Posterior cingulate gyrus (tissue), 11 donors: ENCODE data around the gene KNOP1.

Source experiments
- DNase-seq, 10 donors: peaks; one replicate each; pipeline versions ENCODE4 v3.0.0 to v3.0.0-alpha.2; 2020 to 2021; ENCODE audit warnings: mixed read lengths in 3 of 10
- intact Hi-C: fragments of 100-400 bp; cut with DNase I; formaldehyde crosslinking; loops from one replicate; pipeline ENCODE4 v1.15.1; 2023

Gene KNOP1

GRCh38 chr16:19710191-19710908 is 7.7 kb downstream of the KNOP1 start:
- intact Hi-C loops: no loop called here
- DNase-seq: no peak

GRCh38 chr16:19709381-19710136 is 8.5 kb downstream of the KNOP1 start:
- intact Hi-C loops: no loop called here
- DNase-seq: no peak

GRCh38 chr16:19708296-19709205 is 9.5 kb downstream of the KNOP1 start:
- DNase-seq: no peak
- intact Hi-C loops: no loop called here

GRCh38 chr16:19707569-19708295 is 10.3 kb downstream of the KNOP1 start:
- no peak for DNase-seq
- intact Hi-C loops: no loop called here

GRCh38 chr16:19706846-19707245 is 11.2 kb downstream of the KNOP1 start:
- intact Hi-C loops: no loop called here
- peak in 1 of 10 donors; percentile 86 for DNase-seq

GRCh38 chr16:19705843-19706242 is 12.2 kb downstream of the KNOP1 start:
- intact Hi-C loops: no loop called here
- no peak for DNase-seq

GRCh38 chr16:19705146-19705501 is 12.9 kb downstream of the KNOP1 start:
- intact Hi-C loops: no loop called here

GRCh38 chr16:19704321-19705145 is 13.5 kb downstream of the KNOP1 start:
- intact Hi-C loops: no loop called here
- DNase-seq: peak in 1 of 10 donors; percentile 14

More at GRCh38 chr16:19705146-19705501, 12.9 kb downstream of the KNOP1 start:
- peak in 2 of 10 donors; percentile 7 to 38 for DNase-seq

- peak in 1 of 10 donors; percentile 27 for DNase-seq
- intact Hi-C loops: no loop called here
These were observed 14.7 kb downstream of the KNOP1 start for GRCh38 chr16:19703172-19703889.

- DNase-seq: no peak
- intact Hi-C loops: no loop called here
These were observed 16.9 kb downstream of the KNOP1 start for GRCh38 chr16:19701091-19701490.

- peak in 2 of 10 donors; percentile 70 for DNase-seq
- intact Hi-C loops: no loop called here
These were observed 17.7 kb downstream of the KNOP1 start for GRCh38 chr16:19700319-19700781.

- intact Hi-C loops: no loop called here
- no peak for DNase-seq
These were observed 18.6 kb downstream of the KNOP1 start for GRCh38 chr16:19699472-19699871.

- intact Hi-C loops: no loop called here
- DNase-seq: peak in 2 of 10 donors; percentile 12 to 44
These were observed 19.3 kb downstream of the KNOP1 start for GRCh38 chr16:19698480-19699465.

- intact Hi-C loops: no loop called here
- DNase-seq: peak in 2 of 10 donors; percentile 16 to 59
These were observed 20.2 kb downstream of the KNOP1 start for GRCh38 chr16:19697756-19698318.

GRCh38 chr16:19696961-19697360 is 21.1 kb downstream of the KNOP1 start:
- intact Hi-C loops: no loop called here
- DNase-seq: peak in 7 of 10 donors; percentile 38 to 89 (median 49)

GRCh38 chr16:19696328-19696727 is 21.7 kb downstream of the KNOP1 start:
- DNase-seq: peak in 2 of 10 donors; percentile 59 to 66
- intact Hi-C loops: no loop called here

- peak in 1 of 10 donors; percentile 41 for DNase-seq
- intact Hi-C loops: no loop called here
These were observed 23.0 kb downstream of the KNOP1 start for GRCh38 chr16:19694989-19695388.
